GM23248 (cell line): ENCODE data around the gene SLIT3. TPM values are rescaled to one million over a fixed set of nuclear protein-coding genes. Genes with fewer than 3 reads are reported as not detected.

Source experiments
- DNase-seq: peaks from one replicate; pipeline ENCODE4 v3.0.0-alpha.2; 2015
- H2AFZ ChIP-seq: fragments of 200-600 bp; sonication (generic); 2 replicates; pipeline ENCODE4 v1.6.1; 2016; ENCODE audit warnings: antibody characterized with exemption
- H3F3A ChIP-seq: fragments of 200-600 bp; sonication (generic); 2 replicates; pipeline ENCODE4 v1.6.1; 2016; ENCODE audit warnings: mild to moderate bottlenecking, antibody characterized with exemption, mixed run types; ENCODE audit not compliant: insufficient read depth
- H3K27ac ChIP-seq: fragments of 200-600 bp; sonication (generic); 2 replicates; pipeline ENCODE4 v1.5.1; 2016; ENCODE audit warnings: mild to moderate bottlenecking
- H3K27me3 ChIP-seq: fragments of 200-600 bp; sonication (generic); replicated peaks from 2 replicates; pipeline ENCODE4 v1.6.1; 2016; ENCODE audit warnings: mild to moderate bottlenecking; ENCODE audit not compliant: insufficient read depth
- H3K36me3 ChIP-seq: fragments of 200-600 bp; sonication (generic); 2 replicates; pipeline ENCODE4 v1.6.1; 2016; ENCODE audit warnings: low read depth, mild to moderate bottlenecking
- H3K4me1 ChIP-seq: fragments of 200-600 bp; sonication (generic); 2 replicates; pipeline ENCODE4 v1.6.1; 2016; ENCODE audit warnings: mild to moderate bottlenecking; ENCODE audit not compliant: insufficient read depth
- H3K4me2 ChIP-seq: fragments of 200-600 bp; sonication (generic); one replicate; pipeline ENCODE4 v1.6.1; 2016; ENCODE audit warnings: mild to moderate bottlenecking; ENCODE audit not compliant: unreplicated experiment
- H3K4me3 ChIP-seq: fragments of 200-600 bp; sonication (generic); 2 replicates; pipeline ENCODE4 v1.5.1; 2016; ENCODE audit warnings: mild to moderate bottlenecking
- H3K79me2 ChIP-seq: fragments of 200-600 bp; sonication (generic); 2 replicates; pipeline ENCODE4 v1.6.1; 2016; ENCODE audit warnings: mild to moderate bottlenecking; ENCODE audit not compliant: insufficient read depth
- H3K9ac ChIP-seq: fragments of 200-600 bp; sonication (generic); 2 replicates; pipeline ENCODE4 v1.6.1; 2016; ENCODE audit warnings: mild to moderate bottlenecking
- H3K9me2 ChIP-seq: fragments of 200-600 bp; sonication (generic); 2 replicates; pipeline ENCODE4 v1.6.1; 2016; ENCODE audit warnings: mixed run types, mild to moderate bottlenecking, moderate library complexity; ENCODE audit not compliant: insufficient read depth
- H3K9me3 ChIP-seq: fragments of 200-600 bp; sonication (generic); one replicate; pipeline ENCODE4 v1.6.1; 2017; ENCODE audit warnings: low read depth
- H4K20me1 ChIP-seq: fragments of 200-600 bp; sonication (generic); 2 replicates; pipeline ENCODE4 v1.6.0; 2016; ENCODE audit not compliant: insufficient read depth
- EZH2 ChIP-seq: fragments of 200-600 bp; sonication (generic); IDR thresholded peaks from 2 replicates; pipeline ENCODE4 v1.6.1; 2018; ENCODE audit warnings: antibody characterized with exemption, mild to moderate bottlenecking; ENCODE audit not compliant: insufficient read depth, poor library complexity, severe bottlenecking
- EZH2phosphoT487 ChIP-seq: fragments of 200-600 bp; sonication (generic); IDR thresholded peaks from 2 replicates; pipeline ENCODE4 v1.6.1; 2018; ENCODE audit warnings: antibody characterized with exemption, moderate library complexity, mild to moderate bottlenecking, low read depth; ENCODE audit not compliant: insufficient read depth
- WGBS, 2 experiments: methylation state at CpG; one replicate each; pipeline ENCODE4 v1.1.6; 2015 to 2017; ENCODE audit warnings: low lambda C conversion rate in 2 of 2, low coverage in 1 of 2; ENCODE audit errors: missing lambda C conversion rate in 2 of 2; 5-methylcytosine and 5-hydroxymethylcytosine counted together
- in situ Hi-C: fragments of 300-500 bp; cut with MboI; formaldehyde crosslinking; loops from 2 replicates; pipeline ENCODE4 v1.15.0; 2020
- polyA plus RNA-seq: library from polyadenylated mRNA; unstranded; fragments of >200 nt; fragmentation: Nextera tagmentation; extraction: Ambion mirVana; gene quantifications from 2 replicates; pipeline ENCODE4 v1.2.1, GENCODE V29; 2016
- total RNA-seq: library from RNA; depleted of rRNA; stranded (reverse); fragments of >200 nt; shearing (Covaris generic); gene quantifications from 2 replicates; pipeline ENCODE4 v1.2.3, GENCODE V29; 2014

Gene SLIT3
- total and polyA plus RNA-seq, 2 experiments from 2014 or later, result 61.9 to 100 TPM

DNA sequence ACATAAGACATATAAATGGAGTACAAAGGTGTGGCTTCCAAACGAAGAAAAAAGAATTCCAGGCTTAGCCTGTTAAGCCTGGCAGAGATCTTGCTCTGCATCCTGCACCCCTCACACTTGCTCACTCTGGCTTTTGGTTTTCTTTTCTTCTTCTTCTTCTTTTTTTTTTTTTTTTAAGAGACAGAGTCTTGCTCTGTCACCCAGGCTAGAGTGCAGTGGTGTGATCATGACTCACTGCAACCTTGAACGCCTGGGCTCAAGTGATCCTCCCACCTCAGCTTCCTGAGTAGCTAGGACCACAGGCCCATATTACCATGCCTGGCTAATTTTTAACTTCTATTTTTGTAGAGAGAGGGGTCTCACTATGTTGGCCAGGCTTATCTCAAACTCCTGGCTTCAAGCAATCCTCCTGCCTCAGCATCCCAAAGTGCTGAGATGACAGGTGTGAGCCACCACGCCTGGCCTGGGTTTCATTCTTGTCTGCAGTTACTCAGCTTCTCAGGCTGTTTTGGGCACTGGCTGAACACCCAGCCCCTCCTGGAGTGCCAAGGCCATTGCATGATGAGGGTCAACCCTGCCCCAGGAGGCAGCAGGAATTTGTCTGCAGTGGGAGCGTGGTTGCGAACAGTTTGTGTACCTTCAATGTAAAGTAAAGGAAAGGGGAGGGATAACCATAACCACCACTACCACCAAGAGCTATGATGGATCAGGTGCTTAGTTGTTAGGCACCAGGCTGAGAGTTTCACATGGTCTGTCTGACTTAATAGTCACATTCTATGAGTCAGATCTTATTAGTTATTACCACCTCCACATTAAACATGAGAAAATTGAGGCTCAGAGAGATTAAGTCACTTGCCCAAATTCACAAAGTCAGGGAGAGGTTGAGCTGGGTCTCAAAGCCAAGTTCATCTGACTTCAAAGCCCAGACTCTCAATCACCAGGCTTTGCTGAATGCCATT lies 502.6 kb downstream of the SLIT3 start:
- Histone ChIP-seq H2AFZ (no peak overlapping the region), H4K20me1 (no peaks in the 10 kb centered on the region), H3K4me3 (no peak overlapping the region), H3F3A (0 out of 2 replicates have a peak, but pooled peaks cover 4% of the 10 kb centered on the region), H3K36me3 (0 out of 2 replicates have a peak, but pooled peaks cover 7% of the 10 kb centered on the region), H3K9ac (no peak overlapping the region), H3K27ac (no peak overlapping the region), H3K79me2 (no peaks in the 10 kb centered on the region), H3K9me2 (no peaks in the 10 kb centered on the region), H3K4me2 (no peak overlapping the region), H3K9me3 (no peaks in the 10 kb centered on the region), H3K27me3 (no peaks in the 10 kb centered on the region), H3K4me1 (peaks cover 10% of the 10 kb centered on the region)
- no peak for TF ChIP-seq EZH2phosphoT487
- TF ChIP-seq EZH2, result no peak
- in situ Hi-C loops, result no loop called here
- DNase-seq, result peak; percentile 26
- WGBS, 2 experiments, result 69 to 71% methylated on average over 5 of the region's 5 CpGs

DNA sequence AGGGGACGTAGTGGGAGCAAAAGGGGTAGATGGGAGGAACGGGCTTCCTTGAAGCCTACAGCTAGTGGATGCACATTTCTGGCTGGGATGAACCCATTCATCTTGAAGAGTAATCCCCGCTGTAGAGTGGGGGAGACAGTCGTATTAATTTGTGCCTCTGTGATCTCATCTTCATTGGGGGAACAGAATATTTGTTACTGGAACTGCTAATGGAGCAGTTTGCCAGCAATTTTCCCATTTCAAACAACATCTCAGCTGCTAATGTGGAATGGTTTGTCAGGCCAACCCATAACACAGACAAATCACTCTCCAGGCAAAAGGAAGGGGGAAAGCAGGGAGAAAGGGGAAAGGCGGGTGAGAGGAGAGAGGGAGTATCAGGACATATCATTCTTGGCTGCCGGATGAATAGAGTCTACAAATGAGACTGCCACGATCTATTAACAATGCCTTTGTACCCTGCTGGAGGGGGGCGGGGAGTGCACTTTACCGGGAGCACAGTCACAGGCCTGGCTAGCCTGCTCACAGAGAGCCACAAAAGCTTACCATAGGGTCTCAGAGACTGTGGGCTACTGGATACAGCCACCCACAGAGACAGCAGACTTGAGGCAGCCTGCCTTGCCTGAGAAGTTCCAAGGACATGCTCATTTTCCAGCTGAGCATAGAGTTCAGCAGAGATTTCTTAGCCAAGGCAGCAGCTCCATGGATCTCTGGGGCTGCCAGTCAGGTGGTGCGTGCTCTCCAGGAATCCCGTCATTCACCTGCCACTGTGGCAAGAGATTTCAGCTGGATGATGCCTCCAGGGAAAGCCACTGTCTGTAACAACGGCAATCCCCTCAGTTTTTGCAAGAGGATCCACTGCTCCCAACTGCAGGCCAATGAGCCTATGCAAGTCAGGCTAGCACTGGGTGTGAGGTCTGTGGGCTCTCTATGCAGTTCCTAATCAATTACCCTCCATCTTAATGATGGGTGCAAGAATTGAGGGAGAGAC lies 504.1 kb downstream of the SLIT3 start:
- in situ Hi-C loops, result no loop called here
- WGBS, 2 experiments, result 83 to 89% methylated on average over 12 of the region's 12 CpGs

DNA sequence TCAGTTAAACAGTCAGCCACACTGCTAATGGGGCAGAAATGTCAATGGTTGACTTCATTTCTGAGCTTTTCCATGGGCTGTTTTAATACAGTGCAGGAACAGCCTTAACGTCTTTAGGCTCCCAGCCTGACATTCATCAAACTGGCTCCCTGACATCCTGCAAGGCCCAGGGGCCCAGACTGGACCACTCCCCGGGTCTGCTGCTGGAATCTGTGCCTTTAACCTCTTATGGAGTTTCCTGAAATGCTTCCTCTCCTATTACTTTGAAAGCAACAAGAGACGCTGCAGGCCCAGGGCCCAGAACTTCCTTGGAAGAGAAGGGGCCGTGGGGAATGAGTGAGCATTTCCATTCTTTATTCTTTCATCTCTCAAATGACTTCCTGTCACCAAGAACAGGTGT lies 504.9 kb downstream of the SLIT3 start:
- in situ Hi-C loops, result no loop called here

More for the DNA sequence above, 504.1 kb downstream of the SLIT3 start:
- no peaks in the 10 kb centered on the region for H3K9me3 ChIP-seq
- no peak overlapping the region for H3K9ac ChIP-seq
- no peak overlapping the region for H2AFZ ChIP-seq
- no peaks in the 10 kb centered on the region for H3K79me2 ChIP-seq
- H3K9me2 ChIP-seq, result no peaks in the 10 kb centered on the region
- H3K27me3 ChIP-seq, result no peaks in the 10 kb centered on the region
- no peak overlapping the region for H3K27ac ChIP-seq
- no peak for DNase-seq
- H3F3A ChIP-seq, result 0 out of 2 replicates have a peak, but pooled peaks cover 4% of the 10 kb centered on the region
- H3K36me3 ChIP-seq, result no peaks in the 10 kb centered on the region
- peaks cover 10% of the 10 kb centered on the region for H3K4me1 ChIP-seq
- H3K4me2 ChIP-seq, result no peak overlapping the region
- no peaks in the 10 kb centered on the region for H4K20me1 ChIP-seq
- H3K4me3 ChIP-seq, result no peak overlapping the region
- TF ChIP-seq EZH2phosphoT487 (no peak), EZH2 (no peak)

More for the DNA sequence above, 504.9 kb downstream of the SLIT3 start:
- no peaks in the 10 kb centered on the region for H3K27me3 ChIP-seq
- no peaks in the 10 kb centered on the region for H4K20me1 ChIP-seq
- TF ChIP-seq EZH2phosphoT487 (no peak), EZH2 (no peak)
- no peaks in the 10 kb centered on the region for H3K9me3 ChIP-seq
- peaks cover 10% of the 10 kb centered on the region for H3K4me1 ChIP-seq
- H3K4me3 ChIP-seq, result no peak overlapping the region
- H3K36me3 ChIP-seq, result no peaks in the 10 kb centered on the region
- H2AFZ ChIP-seq, result no peak overlapping the region
- WGBS, 2 experiments, result 71 to 72% methylated on average over 4 of the region's 4 CpGs
- H3K79me2 ChIP-seq, result no peaks in the 10 kb centered on the region
- no peak overlapping the region for H3K27ac ChIP-seq
- H3K9ac ChIP-seq, result no peak overlapping the region
- no peak for DNase-seq
- H3F3A ChIP-seq, result 0 out of 2 replicates have a peak, but pooled peaks cover 4% of the 10 kb centered on the region
- H3K4me2 ChIP-seq, result no peak overlapping the region
- no peaks in the 10 kb centered on the region for H3K9me2 ChIP-seq
